Measurements from ENCODE around the gene RASEF.
"Not testable (repeated sequence)": the region's sequence is repeated elsewhere in the genome, so short reads cannot be mapped to it uniquely, and the experiment has no call there.

The RASEF gene

DNA sequence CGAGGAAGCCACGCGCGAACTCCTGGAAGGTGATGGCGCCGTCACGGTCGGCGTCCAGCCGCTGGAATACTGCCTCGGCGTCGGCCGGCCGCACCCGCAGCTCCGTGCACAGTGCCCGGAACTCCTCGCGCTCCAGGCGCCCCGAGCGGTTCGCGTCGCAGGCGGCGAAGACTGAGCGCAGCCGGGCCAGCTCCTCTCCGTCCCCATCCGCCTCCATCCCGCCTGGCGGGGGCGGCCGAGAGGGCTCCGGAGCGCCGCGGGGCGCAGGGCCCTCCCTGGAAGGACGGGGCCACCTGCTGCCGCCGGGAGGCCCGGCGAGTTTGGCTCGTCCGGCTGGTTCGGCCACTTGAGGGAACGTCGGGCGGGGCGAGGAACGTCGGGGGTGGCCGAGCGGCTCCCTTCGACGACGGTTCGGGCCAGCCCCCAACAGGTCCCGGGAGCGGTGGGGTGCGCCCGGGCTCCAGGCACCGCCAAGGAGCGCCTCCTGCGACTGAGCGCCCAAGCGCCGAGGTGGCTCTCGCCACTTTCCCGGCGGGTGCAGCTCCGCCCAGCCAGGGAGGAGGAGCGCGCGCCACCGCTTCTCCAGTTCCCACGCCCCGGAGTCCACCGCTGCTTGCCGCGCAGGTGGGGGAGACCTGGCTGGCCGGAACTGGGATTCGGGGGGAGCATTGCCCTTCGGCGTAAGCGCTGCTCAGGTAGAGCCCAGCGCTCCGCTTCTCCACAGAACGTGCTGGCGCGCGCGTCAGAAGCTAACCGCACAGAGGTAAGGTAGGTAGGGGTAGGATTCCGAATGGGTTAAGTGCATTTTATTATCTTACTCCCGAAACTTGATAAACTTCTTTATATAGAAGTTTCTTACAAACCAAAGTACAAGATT lies at the start of gene RASEF:
TSS of gene RASEF (minus strand) at position 492 of the 877 bp plus-strand sequence. CDS start at position 217, 275 bp downstream.
- no peak for DNase-seq (ENCODE audit: low read depth)

DNA sequence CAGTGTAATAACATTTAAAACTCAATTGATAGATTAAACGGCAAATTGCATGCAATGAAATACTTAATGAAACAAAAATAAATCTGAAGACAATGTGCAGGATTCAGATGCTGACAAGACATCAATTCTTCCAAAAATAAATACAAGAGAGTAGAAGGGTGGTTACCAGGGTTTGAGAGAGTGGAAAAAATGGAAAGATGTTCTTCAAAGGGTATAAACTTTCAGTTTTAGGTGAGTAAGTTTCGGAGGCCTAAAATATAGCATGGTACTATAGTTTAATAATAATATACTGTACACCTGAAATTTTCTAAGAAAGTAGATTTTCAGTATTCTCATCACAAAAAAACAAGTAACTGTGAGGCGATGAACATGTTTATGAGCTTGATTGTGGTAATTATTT lies 48.2 kb upstream of the RASEF start:
- DNase-seq (ENCODE audit: low read depth), result no peak

DNA sequence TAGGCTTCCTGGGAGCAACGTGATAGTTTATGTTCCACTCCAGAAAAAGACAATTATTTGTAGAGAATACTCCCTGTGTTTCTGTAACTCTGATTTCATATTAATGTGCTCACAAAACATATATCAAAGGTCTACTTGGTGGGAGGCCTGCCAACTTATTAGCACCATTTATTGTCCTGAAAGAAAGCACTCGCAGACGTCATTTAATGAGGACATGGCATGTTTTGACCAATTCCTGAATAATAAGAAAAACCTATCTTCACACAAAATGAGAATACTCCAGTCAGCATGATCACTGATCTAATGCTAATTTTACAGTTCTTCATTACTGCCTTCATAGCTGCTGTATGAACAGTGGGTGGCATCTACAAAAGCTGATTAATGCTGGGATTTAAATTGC lies 46.4 kb upstream of the RASEF start:
- no peak for DNase-seq (ENCODE audit: low read depth)

DNA sequence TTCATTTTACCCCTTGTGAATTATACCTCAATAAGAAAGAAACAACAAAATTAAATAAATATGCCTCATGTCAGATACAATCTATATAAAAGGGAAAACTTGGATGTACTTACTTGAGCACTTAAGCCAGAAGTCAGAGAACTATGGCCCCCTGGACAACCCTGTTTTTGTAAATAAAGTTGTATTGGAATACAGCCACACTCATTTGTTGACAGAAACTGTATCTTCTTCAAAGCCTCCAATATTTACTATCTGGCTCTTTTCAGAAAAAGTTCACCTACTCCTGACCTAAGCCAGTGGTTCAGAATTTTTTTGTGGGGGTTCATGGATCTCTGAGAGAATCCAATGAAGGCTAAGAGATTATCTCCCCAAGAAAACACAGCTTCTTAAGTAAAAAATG lies 45.3 kb upstream of the RASEF start:
- DNase-seq (ENCODE audit: low read depth), result no peak

DNA sequence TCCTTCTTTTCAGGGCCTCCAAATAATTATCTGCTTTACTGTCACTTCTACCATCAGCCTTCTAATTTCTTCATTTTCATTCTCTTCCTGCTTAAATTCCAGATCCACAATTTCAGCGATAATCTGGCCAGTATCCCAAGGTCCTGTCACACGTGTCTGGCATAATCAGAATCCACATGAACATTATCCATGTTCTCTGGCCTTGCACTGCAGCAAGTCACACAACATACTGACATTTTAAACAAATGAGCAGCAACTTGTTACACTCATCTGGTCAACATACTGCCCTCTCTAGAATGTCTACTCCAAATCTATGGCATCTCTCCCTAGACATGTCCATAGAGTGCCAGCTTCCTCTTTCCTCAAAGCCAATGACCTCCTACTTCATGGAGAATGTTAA lies 43.8 kb upstream of the RASEF start:
- DNase-seq (ENCODE audit: low read depth), result no peak

DNA sequence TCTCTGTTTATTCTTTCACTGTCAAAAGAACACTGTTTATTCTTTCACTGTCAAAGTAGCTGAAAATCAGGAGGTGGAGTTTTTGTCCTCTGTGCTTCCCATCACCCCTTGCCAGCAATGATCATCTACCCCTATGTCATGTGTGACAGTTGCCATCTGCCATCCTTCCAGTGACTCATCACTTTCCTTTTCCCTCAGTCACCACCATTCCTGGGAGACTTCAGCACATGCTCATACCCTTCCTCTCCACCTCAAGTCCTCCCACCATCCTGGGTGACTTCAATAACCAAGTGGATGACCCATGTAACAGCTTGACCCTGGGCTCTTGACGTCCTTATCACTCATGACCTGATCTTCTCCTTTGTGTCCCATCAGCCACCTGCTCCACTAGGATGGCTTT lies 43.3 kb upstream of the RASEF start:
- DNase-seq (ENCODE audit: low read depth), result no peak

DNA sequence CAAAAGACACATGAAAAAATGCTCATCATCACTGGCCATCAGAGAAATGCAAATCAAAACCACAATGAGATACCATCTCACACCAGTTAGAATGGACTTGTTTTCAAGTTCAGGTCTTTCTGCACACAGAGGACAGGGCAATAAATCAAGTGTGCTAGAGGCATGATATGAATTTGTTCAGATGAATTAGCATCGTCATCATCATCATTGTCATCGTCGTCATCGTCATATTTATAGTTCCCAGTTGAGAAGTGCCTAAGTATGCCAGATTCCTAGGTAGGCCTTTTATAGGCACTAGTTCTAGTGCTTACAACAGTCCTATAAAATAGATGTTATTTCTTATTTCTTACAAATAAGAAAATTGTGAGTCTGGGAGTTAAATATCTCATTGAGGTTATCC lies 34.7 kb upstream of the RASEF start:
- DNase-seq (ENCODE audit: low read depth), result no peak

DNA sequence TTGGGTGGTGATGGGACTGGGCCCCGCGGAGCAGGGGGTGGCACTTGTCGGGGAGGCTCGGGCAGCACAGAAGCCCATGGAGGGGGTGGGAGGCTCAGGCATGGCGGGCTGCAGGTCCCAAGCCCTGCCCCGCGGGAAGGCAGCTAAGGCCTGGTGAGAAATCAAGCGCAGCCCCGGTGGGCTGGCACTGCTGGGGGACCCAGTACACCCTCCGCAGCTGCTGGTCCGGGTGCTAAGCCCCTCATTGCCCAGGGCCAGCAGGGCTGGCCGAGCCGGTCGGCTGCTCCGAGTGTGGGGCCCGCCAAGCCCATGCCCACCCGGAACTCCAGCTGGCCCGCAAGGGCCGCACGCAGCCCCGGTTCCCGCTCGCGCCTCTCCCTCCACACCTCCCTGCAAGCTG lies 30.4 kb upstream of the RASEF start:
- not testable (repeated sequence) for DNase-seq (ENCODE audit: low read depth)

DNA sequence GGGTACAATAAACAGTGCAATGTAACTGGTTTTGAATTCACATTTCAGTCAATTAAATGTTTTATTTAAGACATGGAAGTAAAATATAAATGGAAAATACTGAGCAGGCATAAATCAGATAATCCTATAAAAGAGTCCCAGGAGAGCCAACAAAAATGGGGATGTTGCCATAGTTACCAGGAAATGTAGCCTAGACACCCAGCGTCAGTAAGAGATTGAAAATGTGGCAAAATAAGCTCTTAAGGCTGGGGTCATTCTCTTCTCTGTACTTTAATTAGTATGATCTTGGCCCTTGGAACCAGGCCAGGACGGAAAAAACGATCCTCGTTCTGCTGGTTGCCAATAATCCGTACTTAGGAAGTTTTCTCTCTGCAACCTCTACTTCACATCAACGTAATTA lies 18.9 kb upstream of the RASEF start:
- no peak for DNase-seq (ENCODE audit: low read depth)

DNA sequence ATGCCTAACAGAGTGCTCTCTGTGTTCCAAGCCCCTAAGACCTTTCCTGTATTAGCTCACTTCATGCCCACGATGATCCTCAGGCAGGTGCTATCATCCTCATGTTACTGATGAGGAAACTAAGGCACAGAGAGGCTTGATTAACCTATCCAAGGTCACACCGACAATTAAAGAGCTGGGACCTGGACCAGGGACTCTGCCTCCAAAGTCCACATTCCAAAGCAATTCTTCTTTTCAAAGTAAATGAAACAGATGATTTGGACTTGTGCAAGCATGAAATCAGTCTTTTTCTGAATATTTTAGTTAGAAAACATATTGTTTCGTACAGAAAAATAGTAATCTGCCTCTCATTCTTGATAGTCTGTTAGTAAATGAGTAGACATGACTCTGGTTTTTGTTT lies 18.1 kb upstream of the RASEF start:
- DNase-seq (ENCODE audit: low read depth), result no peak

DNA sequence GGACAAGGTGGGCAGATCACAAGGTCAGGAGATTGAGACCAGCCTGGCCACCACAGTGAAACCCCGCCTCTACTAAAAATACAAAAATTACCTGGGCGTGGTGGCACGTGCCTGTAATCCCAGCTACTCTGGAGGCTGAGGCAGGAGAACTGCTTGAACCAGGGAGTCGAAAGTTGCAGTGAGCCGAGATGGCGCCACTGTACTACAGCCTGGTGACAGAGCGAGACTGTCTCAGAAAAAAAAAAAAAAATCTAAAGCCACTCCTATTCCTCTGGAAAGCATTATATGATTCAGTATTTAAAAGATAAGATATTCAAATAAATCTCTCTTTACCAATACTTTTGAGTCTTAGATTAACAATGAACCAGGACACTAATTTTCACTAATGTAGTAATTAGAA lies 13.0 kb upstream of the RASEF start:
- not testable (repeated sequence) for DNase-seq (ENCODE audit: low read depth)

DNA sequence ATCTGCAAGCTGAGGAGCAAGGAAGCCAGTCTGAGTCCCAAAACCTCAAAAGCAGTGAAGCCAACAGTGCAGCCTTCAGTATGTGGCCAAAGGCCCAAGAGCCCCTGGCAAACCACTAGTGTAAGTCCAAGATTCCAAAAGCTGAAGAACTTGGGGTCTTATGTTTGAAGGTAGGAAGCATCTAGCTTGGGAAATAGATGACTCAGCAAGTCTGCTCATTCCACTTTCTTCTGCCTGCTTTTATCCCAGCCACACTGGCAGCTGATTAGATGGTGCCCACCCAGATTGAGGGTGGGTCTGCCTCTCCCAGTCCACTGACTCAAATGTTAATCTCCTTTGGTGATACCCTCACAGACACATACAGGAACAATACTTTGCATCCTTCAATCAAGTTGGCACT lies 9.6 kb upstream of the RASEF start:
- DNase-seq (ENCODE audit: low read depth), result not testable (repeated sequence)

DNA sequence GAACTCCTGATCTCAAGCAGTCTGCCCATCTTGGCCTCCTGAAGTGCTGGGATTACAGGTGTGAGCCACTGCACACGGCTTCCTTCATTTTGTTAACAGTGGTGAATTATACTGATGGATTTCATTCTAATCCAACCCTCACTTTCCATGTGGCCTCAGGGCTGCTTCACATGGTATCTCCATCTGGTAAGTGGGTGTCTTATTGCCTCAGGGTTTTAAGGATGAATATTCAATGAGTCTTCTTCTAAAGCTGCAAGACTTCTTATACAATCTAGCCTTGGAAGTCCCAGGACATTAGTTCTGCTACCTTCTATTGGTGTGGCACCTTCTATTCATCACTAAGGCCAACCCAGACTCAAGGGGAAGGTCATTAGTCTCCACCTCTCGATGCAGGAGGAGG lies 8.7 kb upstream of the RASEF start:
- DNase-seq (ENCODE audit: low read depth), result no peak

DNA sequence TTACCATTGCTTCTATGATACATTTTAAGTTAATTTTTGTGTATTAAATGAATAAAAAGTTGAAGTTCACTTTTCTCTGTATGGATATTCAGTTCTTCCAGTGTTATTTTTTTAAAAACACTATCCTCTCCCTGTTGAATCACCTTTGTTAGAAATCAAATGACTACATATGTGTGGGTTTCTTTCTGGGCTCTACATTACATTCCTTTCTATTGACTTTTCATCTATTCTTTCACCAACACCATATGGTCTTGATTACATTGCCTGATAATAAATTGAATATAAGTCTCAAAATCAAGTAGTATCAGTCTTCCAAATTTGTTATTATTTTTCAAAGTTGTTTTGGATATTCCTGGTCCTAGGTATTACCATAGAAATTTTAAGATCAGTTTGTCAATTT lies 7.3 kb upstream of the RASEF start:
- DNase-seq (ENCODE audit: low read depth), result no peak

DNA sequence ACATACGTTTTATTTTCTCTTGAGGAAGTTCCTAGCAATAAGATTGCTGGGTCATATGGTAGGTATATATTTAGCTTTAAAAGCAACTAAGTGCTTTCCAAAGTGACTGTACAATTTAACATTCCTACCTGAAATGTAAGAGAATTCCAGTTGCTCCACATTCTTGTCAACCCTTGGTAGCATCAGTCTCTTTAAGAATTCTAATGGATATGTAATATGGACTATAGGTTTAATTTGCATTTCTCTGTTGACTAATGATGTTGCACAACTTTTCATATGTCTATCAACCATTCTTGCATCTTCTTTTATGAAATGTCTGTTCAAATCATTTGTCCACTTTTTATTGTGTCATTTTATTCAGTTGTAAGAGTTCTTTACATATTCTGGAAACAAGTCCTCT lies 6.7 kb upstream of the RASEF start:
- DNase-seq (ENCODE audit: low read depth), result no peak

DNA sequence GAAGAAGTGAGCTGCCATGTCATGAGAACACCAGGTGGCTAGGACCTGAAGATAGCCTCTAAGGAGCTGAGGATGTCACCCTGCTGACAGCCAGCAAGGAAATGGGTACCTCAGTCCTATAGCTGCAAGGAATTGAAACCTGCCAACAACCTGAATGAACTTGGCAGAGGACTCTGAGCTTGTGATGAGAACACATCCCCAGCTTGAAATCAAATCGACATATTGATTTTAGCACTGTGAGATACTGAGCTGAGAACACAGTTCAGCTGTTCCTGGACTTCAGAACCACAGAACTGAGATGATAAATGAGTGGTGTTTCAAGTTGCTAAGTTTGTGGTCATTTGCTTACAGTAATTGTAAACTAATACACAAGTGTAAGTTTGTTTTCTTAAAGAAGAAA lies 5.5 kb upstream of the RASEF start:
- DNase-seq (ENCODE audit: low read depth), result no peak

DNA sequence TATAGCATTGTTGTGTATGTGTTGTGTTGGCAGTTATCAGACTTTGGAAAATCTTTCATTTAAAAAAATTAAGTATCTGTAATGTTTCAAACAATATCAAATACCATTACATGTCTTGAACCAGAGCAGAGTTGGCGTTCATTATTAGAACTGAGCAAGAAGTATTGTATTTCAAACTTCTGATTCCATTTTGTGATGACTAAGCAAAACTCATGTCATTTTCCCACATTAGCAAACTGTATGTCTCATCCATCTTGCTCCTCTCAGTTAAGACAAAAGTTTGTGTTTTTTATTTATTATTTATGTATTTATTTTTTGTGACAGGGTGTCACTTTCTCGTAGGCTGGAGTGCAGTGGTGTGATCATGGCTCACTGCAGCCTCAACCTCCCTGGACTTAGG lies 4.6 kb upstream of the RASEF start:
- DNase-seq (ENCODE audit: low read depth), result no peak

DNA sequence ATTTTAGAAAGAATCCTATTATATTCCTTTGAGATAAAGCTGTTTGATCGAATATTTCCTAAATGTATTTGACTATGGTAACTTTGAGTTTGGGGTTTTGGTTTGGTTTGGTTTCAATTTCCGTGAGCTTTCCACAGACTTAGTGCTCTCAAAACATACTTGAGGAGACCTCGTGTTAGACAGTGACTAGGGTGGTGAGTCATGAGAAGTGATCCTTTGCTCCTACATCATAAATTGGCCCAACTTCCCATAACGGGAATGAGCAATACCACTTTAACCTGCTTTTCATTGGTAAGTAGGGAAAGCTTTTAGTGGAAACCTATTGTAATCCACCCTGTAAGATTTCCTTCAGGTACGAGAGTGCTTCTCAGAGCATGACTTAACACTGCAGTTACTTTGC lies 3.8 kb upstream of the RASEF start:
- no peak for DNase-seq (ENCODE audit: low read depth)

DNA sequence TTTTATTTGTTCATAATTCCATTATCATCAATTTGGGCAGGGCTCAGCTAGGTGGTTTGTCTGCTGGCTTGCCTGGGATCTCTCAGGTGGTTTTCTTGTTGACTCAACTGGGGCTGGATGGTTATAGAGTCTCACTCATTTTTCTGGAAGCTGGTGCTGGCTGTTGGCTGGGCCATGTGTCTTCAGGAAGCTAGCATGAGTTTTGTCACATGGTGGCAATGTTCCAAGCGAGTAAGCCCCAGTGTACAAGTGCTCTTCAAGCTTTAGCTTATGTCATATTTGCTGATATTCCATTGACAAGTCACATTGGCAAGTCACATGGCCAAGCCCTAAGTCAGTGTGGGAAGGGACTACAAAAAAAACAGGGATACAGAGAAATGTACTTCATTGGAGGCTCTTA lies 2.3 kb upstream of the RASEF start:
- no peak for DNase-seq (ENCODE audit: low read depth)

DNA sequence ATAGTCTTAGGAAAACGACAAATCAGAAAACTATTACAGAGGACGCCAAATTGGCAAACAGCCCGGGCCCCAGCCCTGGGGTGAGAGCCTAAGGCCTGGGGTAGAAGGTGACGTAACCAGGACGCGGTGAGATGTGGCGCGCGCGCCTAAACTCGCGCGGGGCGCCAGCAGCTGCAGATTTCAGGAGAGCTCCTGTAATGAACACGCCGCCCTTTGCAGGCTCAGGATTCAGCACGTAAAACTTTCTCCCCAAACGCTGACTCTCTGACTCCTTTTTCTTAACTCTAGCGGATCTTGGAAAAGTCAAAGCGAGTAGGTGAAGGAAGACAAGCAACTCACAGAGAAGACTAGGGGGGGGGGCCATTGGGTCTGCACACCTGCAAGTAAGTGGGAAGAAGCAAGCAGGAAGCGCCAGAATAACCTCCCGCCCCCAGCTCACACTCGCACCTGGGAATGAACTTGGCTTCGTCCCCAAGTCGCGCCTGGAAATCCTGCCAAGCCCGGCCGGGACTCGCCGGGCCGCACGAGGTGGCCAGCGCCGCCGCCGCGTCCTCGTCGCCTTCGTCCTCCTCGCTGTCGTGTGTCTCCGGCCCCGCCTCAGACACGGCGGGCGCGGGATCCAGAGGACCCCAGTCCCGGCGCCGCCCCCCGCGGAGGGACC lies 822 bp downstream of the RASEF start:
- no peak for DNase-seq (ENCODE audit: low read depth)

DNA sequence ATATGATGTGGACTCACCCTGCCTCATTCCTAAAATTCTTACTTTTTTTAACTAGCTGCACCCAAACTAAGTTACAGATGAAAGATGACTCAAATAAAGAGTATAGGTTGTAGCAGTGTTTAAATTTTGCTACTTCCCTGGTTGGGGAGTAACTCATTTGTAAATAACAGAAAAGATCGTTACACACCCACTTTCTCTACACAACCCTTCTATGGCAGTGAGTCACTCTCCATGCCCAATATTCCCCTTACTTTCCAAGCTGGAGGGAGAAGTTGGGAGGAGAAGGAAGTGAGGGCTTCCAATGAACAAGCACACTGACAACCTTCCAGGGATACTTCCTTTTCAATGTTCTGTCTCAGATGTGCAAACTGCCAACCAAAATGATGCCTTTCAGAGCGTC lies 1.9 kb downstream of the RASEF start:
- no peak for DNase-seq (ENCODE audit: low read depth)

DNA sequence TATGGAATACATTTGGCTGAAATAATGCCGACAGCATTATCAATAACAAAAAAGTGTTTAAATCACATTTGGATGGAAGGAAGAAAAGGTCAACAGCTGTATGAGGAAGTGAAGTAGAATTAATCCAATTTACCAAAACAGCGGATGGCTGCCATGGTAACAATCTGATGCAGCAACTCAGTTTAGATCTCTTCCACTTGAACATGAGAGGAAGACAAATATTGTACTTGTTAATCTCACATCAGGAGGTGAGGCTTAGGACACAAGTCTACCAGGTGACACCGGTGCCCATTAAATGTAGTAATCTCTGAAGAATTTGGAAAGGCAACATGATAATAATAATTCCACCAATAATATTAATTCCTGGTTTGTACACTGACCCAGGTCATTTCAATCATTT lies 2.4 kb downstream of the RASEF start:
- no peak for DNase-seq (ENCODE audit: low read depth)

DNA sequence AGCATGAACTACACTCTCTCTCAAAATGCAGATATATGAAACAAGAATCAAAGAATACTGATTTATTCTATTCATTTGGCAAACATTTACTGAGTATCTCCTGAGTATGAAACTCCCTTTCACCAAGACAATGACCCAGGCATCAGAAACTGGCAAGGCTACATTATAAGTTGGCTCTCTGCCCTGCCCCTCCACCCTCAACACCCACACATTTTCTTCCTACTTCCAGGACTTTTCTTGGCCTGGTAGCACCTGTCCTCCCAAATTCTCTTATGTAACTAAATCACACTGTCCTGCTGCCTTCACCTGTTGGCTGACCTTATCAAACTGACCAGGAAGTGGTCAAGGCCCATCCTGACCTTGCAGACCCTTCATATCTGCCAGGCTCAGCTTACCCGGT lies 3.5 kb downstream of the RASEF start:
- no peak for DNase-seq (ENCODE audit: low read depth)

DNA sequence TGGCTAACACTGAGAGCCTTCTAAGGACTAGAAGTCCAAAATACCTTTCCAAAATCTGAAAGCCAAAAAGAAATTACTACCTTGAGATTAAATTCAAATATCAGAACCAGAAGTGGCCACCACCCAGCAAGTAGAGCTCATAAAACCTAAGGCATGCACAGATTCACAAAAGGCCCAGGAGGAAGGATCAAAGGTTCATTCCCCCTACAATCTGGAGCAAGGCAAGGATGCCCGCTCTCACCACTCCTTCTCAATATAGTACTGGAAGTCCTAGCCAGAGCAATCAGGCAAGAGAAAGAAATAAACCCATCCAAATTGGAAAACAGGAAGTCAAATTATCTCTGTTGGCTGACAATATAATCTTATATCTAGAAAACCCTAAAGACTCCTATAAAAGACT lies 6.0 kb downstream of the RASEF start:
- DNase-seq (ENCODE audit: low read depth), result no peak
